Testis (tissue), 3 donors: ENCODE measurements around the gene ULK3. TPM values are rescaled to one million over a fixed set of nuclear protein-coding genes. Genes with fewer than 3 reads are reported as not detected.

ENCODE experiments used
- DNase-seq: peaks from one replicate; pipeline ENCODE4 v3.0.0-alpha.2; 2019
- H3K27ac ChIP-seq, 2 donors: fragments of 200-600 bp; sonication (generic); one replicate each; pipeline ENCODE4 v1.5.1; 2019
- H3K27me3 ChIP-seq: fragments of 200-600 bp; sonication (generic); one replicate; pipeline ENCODE4 v1.5.1; 2019
- H3K36me3 ChIP-seq: fragments of 200-600 bp; sonication (generic); one replicate; pipeline ENCODE4 v1.5.1; 2017; ENCODE audit warnings: low read depth; ENCODE audit errors: missing control alignments
- H3K4me1 ChIP-seq: fragments of 200-600 bp; sonication (generic); one replicate; pipeline ENCODE4 v1.5.1; 2019
- H3K4me3 ChIP-seq, 2 donors: fragments of 200-600 bp; sonication (generic); one replicate each; pipeline ENCODE4 v1.5.1; 2017 to 2019
- H3K9me3 ChIP-seq: fragments of 200-600 bp; sonication (generic); one replicate; pipeline ENCODE4 v1.5.1; 2017
- CTCF ChIP-seq, 3 experiments: fragments of 450-650 bp in 2 of 3; fragments of 200-600 bp in 1 of 3; sonication (generic) in 1 of 3; IDR thresholded peaks; one replicate each; pipeline ENCODE4 v1.5.1; 2016 to 2019; ENCODE audit warnings: antibody characterized with exemption in 3 of 3, mild to moderate bottlenecking in 2 of 3, moderate library complexity in 1 of 3
- POLR2A ChIP-seq: fragments of 450-650 bp; IDR thresholded peaks from one replicate; pipeline ENCODE4 v1.6.1; 2017; ENCODE audit warnings: antibody characterized with exemption, mild to moderate bottlenecking, moderate library complexity
- WGBS, 2 donors: methylation state at CpG; one replicate each; pipeline ENCODE4 v1.1.5; 2018; 5-methylcytosine and 5-hydroxymethylcytosine counted together
- intact Hi-C: fragments of 100-400 bp; cut with DNase I; formaldehyde crosslinking; loops from one replicate; pipeline ENCODE4 v1.15.1; 2023; ENCODE audit warnings: low total_unique reads
- microRNA-seq, 2 donors: library from miRNA; unstranded; fragments of <30 nt; microRNA quantifications; one replicate each; pipeline ENCODE4, GENCODE V29; 2016; ENCODE audit warnings: borderline number of aligned reads in 2 of 2, borderline replicate concordance in 1 of 2
- polyA plus RNA-seq: library from polyadenylated mRNA; stranded (reverse); fragments of 350-450 nt; fragmentation: Illumina TruSeq; extraction: RNeasy Lipid Tissue Mini Kit (QIAGEN cat#74804); gene quantifications from one replicate; pipeline ENCODE4 v1.2.3, GENCODE V29; 2014; ENCODE audit warnings: low read depth, low replicate concordance; ENCODE audit not compliant: insufficient read depth
- small RNA-seq, 2 donors: library from RNA; depleted of rRNA; stranded (forward); fragments of <200 nt; gene quantifications; one replicate each; pipeline ENCODE3, GENCODE V24; 2016
- total RNA-seq, 2 donors: library from RNA; depleted of rRNA; stranded (reverse); fragments of >200 nt; gene quantifications; one replicate each; pipeline ENCODE4 v1.2.3, GENCODE V29; 2016

Gene ULK3
- total and polyA plus RNA-seq, 3 donors from 2014 or later, result 27.0 to 78.5 (median 68.2) TPM

- Histone ChIP-seq H3K27ac (no peak overlapping the region), H3K9me3 (no peaks in the 10 kb centered on the region), H3K36me3 (no peaks in the 10 kb centered on the region), H3K4me3 (no peak overlapping the region), H3K27me3 (no peaks in the 10 kb centered on the region), H3K4me1 (peaks cover 45% of the 10 kb centered on the region)
- TF ChIP-seq CTCF (IDR thresholded peaks at IDR 0.05) (no peak), POLR2A (no peak)
- intact Hi-C loops, result no loop called here
- 65 to 73% methylated on average over 6 to 7 of the region's 7 CpGs for WGBS, 2 donors
- DNase-seq, result no peak
Measured at GRCh38 chr15:74786551-74787165, 56.3 kb downstream of the ULK3 start.

Small RNA genes lying within 50 kb of the gene (microRNA-seq; reads per million reads assigned to microRNA genes)
- gene MIR4513, result 0 reads per million in 2 donors
- gene MIR6882, result 0 to 2.1 reads per million in 2 donors

Small RNA genes lying within 50 kb of the gene (small RNA-seq; reads per million reads assigned to genes)
- gene CPLX3, result 0 reads per million in 2 donors
- 0 reads per million in 2 donors for gene MIR4513
- gene MIR6882, result 0.19 to 0.37 reads per million in 2 donors

Other genes starting within 250 kb of the ULK3 start
- gene CLK3, start 227.3 kb downstream of the ULK3 start, total RNA-seq, result 100 to 1,000 TPM; 162 to 197 TPM
- 137 TPM for gene CLK3, start 227.3 kb downstream of the ULK3 start, polyA plus RNA-seq
- 10 to 100 TPM; 53.8 to 56.5 TPM for gene EDC3, start 147.1 kb downstream of the ULK3 start, total RNA-seq
- gene EDC3, start 147.1 kb downstream of the ULK3 start, polyA plus RNA-seq, result 96.0 TPM
- under 1 TPM; 0.19 to 0.31 TPM for gene CYP1A1, start 117.6 kb downstream of the ULK3 start, total RNA-seq
- gene CYP1A1, start 117.6 kb downstream of the ULK3 start, polyA plus RNA-seq, result 5.6 TPM
- under 1 TPM; 0.12 to 0.31 TPM for gene CYP1A2, start 94.3 kb downstream of the ULK3 start, total RNA-seq
- not detected for gene CYP1A2, start 94.3 kb downstream of the ULK3 start, polyA plus RNA-seq
- 10 to 100 TPM; 41.5 to 43.1 TPM for gene CSK, start 61.1 kb downstream of the ULK3 start, total RNA-seq
- 45.6 TPM for gene CSK, start 61.1 kb downstream of the ULK3 start, polyA plus RNA-seq
- gene LMAN1L, start 30.3 kb downstream of the ULK3 start, total RNA-seq, result 1 to 10 TPM; 4.3 to 4.6 TPM
- 2.2 TPM for gene LMAN1L, start 30.3 kb downstream of the ULK3 start, polyA plus RNA-seq
- 1 to 10 TPM; 3.7 to 5.7 TPM for gene CPLX3, start 16.5 kb downstream of the ULK3 start, total RNA-seq
- 3.6 TPM for gene CPLX3, start 16.5 kb downstream of the ULK3 start, polyA plus RNA-seq
- gene SCAMP2, start 30.2 kb upstream of the ULK3 start, total RNA-seq, result 100 to 1,000 TPM in 1 of 2 donors, 10 to 100 TPM in 1; 94.8 to 103 TPM
- gene SCAMP2, start 30.2 kb upstream of the ULK3 start, polyA plus RNA-seq, result 130 TPM
- gene MPI, start 46.9 kb upstream of the ULK3 start, total RNA-seq, result 10 to 100 TPM; 65.4 to 78.1 TPM
- 92.6 TPM for gene MPI, start 46.9 kb upstream of the ULK3 start, polyA plus RNA-seq
- gene FAM219B, start 63.7 kb upstream of the ULK3 start, total RNA-seq, result 10 to 100 TPM; 40.2 to 40.6 TPM
- gene FAM219B, start 63.7 kb upstream of the ULK3 start, polyA plus RNA-seq, result 32.6 TPM
- 100 to 1,000 TPM in 1 of 2 donors, 10 to 100 TPM in 1; 77.4 to 107 TPM for gene COX5A, start 94.9 kb upstream of the ULK3 start, total RNA-seq
- gene COX5A, start 94.9 kb upstream of the ULK3 start, polyA plus RNA-seq, result 426 TPM
- gene RPP25, start 113.6 kb upstream of the ULK3 start, total RNA-seq, result 10 to 100 TPM in 1 of 2 donors, 1 to 10 TPM in 1; 6.5 to 15.9 TPM
- gene RPP25, start 113.6 kb upstream of the ULK3 start, polyA plus RNA-seq, result 6.8 TPM
- 10 to 100 TPM; 25.3 to 37.0 TPM for gene SCAMP5, start 152.4 kb upstream of the ULK3 start, total RNA-seq
- gene SCAMP5, start 152.4 kb upstream of the ULK3 start, polyA plus RNA-seq, result 27.4 TPM
- gene PPCDC, start 180.4 kb upstream of the ULK3 start, total RNA-seq, result 10 to 100 TPM; 23.6 to 31.6 TPM
- gene PPCDC, start 180.4 kb upstream of the ULK3 start, polyA plus RNA-seq, result 18.0 TPM